Melanocyte of skin (primary cell): ENCODE results near the gene PLEKHA6. TPM values are rescaled to one million over a fixed set of nuclear protein-coding genes. Genes with fewer than 3 reads are reported as not detected.

Experiments
- small RNA-seq, 2 donors: library from RNA; depleted of rRNA; stranded (forward); fragments of <200 nt; gene quantifications; one replicate each; pipeline ENCODE3, GENCODE V24; 2012
- total RNA-seq, 2 donors: library from RNA; depleted of rRNA; stranded (reverse); fragments of >200 nt; gene quantifications; 2 replicates each; pipeline ENCODE4 v1.2.3, GENCODE V29; 2012

PLEKHA6 gene, protein sequence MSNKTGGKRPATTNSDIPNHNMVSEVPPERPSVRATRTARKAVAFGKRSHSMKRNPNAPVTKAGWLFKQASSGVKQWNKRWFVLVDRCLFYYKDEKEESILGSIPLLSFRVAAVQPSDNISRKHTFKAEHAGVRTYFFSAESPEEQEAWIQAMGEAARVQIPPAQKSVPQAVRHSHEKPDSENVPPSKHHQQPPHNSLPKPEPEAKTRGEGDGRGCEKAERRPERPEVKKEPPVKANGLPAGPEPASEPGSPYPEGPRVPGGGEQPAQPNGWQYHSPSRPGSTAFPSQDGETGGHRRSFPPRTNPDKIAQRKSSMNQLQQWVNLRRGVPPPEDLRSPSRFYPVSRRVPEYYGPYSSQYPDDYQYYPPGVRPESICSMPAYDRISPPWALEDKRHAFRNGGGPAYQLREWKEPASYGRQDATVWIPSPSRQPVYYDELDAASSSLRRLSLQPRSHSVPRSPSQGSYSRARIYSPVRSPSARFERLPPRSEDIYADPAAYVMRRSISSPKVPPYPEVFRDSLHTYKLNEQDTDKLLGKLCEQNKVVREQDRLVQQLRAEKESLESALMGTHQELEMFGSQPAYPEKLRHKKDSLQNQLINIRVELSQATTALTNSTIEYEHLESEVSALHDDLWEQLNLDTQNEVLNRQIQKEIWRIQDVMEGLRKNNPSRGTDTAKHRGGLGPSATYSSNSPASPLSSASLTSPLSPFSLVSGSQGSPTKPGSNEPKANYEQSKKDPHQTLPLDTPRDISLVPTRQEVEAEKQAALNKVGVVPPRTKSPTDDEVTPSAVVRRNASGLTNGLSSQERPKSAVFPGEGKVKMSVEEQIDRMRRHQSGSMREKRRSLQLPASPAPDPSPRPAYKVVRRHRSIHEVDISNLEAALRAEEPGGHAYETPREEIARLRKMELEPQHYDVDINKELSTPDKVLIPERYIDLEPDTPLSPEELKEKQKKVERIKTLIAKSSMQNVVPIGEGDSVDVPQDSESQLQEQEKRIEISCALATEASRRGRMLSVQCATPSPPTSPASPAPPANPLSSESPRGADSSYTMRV
- total RNA-seq = 1 to 10 TPM; 2.0 to 3.1 TPM

DNA sequence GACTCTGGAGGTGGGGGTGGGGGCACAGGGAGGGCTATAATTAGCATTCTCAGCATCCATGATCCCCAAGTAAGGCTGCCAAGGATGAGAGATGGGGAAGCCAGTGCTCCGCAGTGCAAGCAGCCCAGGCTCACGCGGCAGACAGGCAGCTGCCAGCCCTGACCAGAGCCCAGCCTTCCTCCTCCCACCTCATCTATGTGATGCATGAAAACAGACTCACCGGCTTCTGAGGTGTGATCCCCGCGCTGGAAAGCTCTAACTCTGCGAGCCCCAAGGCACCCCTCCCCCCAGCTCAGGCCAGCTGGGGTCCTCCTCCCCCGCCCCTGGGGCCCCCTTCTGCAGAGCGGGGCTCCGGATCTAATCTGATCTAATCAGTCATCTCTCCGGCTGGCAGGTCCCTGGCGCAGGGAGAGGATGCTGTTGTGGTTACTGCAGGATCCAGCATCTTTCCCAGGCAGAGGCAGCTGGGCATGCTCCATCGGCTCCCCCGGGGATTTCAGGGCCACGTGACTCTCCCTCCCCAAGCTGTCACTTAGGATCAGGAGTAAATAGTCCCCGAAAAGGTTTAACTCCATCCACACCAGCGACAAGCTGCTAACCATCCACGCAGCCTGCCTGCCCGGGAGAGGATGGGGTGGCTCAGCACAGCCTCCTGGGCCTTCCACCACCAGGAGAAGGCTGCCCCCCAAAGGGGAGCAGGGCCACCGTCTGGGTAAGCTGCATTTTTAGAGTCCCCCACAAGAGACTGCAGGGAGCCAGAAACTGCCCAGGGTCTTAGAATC is at the start of gene PLEKHA6:
Gene PLEKHA6 (minus strand): TSS at position 456 of the 782 bp plus-strand sequence. CDS start 86,202 bp downstream, outside the sequence.

DNA sequence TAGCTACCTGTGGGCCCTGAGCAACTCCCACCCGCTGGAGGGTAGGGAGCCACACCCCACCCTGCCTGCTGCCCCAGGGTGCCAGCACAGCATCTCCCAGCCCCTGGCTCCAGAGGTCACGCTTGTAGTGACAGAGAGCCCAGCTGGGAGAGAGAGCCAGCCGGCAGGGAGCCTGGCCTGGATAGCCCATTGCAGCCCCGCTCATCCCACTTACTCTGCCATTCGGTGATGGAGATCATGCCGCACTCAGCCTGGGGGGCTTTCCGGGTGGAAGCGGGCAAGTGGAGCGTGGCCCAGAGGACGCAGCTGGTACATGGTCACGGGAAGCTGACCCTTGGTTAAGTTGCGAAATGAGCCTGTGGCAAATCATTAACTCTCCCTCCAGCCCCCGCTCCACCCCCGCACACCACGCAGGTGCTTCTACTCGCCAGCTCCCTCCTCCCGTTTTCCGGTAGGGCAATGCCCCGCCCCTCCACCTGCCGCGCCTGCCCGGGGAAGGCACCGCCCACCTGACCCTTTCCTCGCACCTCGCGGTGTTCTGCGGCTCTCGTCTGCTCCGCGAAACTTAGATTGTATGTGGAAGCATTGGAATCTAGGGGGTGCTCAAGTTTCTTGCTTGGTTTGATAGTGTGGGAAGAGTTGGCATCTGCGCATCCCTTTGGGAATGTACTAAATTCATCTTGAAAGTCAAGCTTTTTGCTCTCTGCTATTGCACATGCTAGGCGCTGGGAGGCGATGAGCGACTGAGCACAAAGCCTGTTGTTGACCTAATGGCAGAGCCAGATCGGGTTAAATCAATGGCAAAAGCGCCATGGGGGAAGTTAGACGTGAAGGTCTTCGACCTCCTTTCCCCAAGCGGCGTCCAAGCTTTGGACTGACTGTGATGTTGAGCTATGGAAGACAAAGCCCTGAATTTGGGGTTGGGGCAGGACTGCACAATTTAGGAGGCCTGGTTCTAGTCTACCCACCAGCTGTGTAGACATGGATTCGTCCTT is 145.8 kb downstream of the PLEKHA6 start, which contains the start of gene GOLT1A:
Gene GOLT1A (minus strand): TSS at position 321 of the 995 bp plus-strand sequence. CDS start 82 bp downstream, at position 239.

DNA sequence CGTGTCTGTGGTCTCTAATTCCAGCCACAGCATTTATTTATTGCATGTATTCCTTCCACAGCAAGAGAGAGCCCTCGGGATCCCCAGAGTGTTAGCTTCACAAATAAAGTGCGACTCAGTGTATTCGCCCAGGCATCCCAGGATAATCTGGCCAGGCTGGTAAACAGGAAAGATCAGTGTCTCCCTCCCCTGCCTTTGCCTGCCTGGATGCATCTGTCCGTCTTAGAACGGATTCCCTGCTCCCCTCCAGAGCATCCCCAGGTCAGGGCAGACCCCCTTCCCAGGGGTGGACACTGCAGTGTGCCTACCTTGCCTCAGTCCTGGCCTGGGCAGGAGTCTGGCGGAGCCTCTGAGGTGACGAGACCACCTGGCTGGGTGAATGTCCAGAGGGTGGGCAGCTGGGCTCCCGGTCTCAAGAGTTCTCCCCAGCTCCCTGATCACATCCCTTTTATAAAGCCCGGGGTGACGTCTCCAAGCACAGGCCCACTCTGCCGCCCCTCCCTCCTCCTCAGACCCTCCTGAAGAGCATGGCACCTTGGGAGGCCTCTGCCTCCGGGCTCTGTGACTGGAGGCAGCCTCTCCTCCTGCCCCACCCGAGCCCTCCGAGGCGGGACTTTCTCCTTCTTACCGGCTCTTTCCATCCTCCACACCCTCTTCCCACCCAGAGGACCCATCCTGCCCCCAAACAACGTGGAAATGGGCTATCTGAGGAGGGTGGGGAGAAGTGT is 163.5 kb downstream of the PLEKHA6 start, which contains the start of gene KISS1:
Gene KISS1 (minus strand): TSS at position 424 of the 728 bp plus-strand sequence. CDS start 3,615 bp downstream, outside the sequence.

Small RNA genes lying within 50 kb of the gene (small RNA-seq; reads per million reads assigned to genes)
- gene AL606489.2 = 0 reads per million in 2 donors

Other genes starting within 250 kb of the PLEKHA6 start
- 10 to 100 TPM; 16.5 to 21.0 TPM for gene ETNK2, start 207.9 kb downstream of the PLEKHA6 start, total RNA-seq
- gene REN, start 193.6 kb downstream of the PLEKHA6 start, total RNA-seq = not detected
- not detected for gene KISS1, start 163.4 kb downstream of the PLEKHA6 start, total RNA-seq
- not detected for gene GOLT1A, start 145.9 kb downstream of the PLEKHA6 start, total RNA-seq
- 10 to 100 TPM; 19.3 to 26.0 TPM for gene PPP1R15B, start 51.9 kb upstream of the PLEKHA6 start, total RNA-seq
- gene PIK3C2B, start 134.9 kb upstream of the PLEKHA6 start, total RNA-seq = 10 to 100 TPM; 17.6 to 18.0 TPM
- gene MDM4, start 156.5 kb upstream of the PLEKHA6 start, total RNA-seq = 10 to 100 TPM; 23.3 to 24.4 TPM